HL-60 (cell line): Measurements from ENCODE around the gene OGFOD2.
"Not testable (repeated sequence)": the region's sequence is repeated elsewhere in the genome, so short reads cannot be mapped to it uniquely, and the experiment has no call there.

ENCODE experiments used
- DNase-seq, 2 experiments: peaks; one replicate each; pipeline ENCODE4 v3.0.0-alpha.2; 2010 to 2020; ENCODE audit warnings: low read depth in 1 of 2, low spot score in 1 of 2
- H3K27ac ChIP-seq: fragments of 250-450 bp; sonication (Bioruptor Pico); replicated peaks from 2 replicates; pipeline ENCODE4 v1.5.1; 2020; ENCODE audit warnings: mild to moderate bottlenecking, moderate library complexity
- H3K27me3 ChIP-seq: fragments of 250-450 bp; sonication (Bioruptor Pico); 2 replicates; pipeline ENCODE4 v1.5.1; 2021; ENCODE audit warnings: mild to moderate bottlenecking, moderate library complexity; ENCODE audit not compliant: insufficient read depth, poor library complexity, severe bottlenecking
- H3K4me3 ChIP-seq: replicated peaks from 2 replicates; pipeline ENCODE4 v1.5.1; 2011; ENCODE audit warnings: mild to moderate bottlenecking, control low read depth, low read length; ENCODE audit not compliant: insufficient read depth
- CTCF ChIP-seq: IDR thresholded peaks from one replicate; pipeline ENCODE4 v1.5.1; 2011; ENCODE audit warnings: low read length, control low read depth, inconsistent platforms; ENCODE audit not compliant: insufficient read depth
- GABPA ChIP-seq: IDR thresholded peaks from 2 replicates; pipeline ENCODE4 v1.6.1; 2012; ENCODE audit warnings: low read depth
- POLR2AphosphoS5 ChIP-seq: IDR thresholded peaks from 2 replicates; pipeline ENCODE4 v1.6.1; 2012; ENCODE audit warnings: low read depth
- SPI1 ChIP-seq: IDR thresholded peaks from 2 replicates; pipeline ENCODE4 v1.6.1; 2012; ENCODE audit warnings: low read depth, mild to moderate bottlenecking, borderline replicate concordance
- TF ChIP-seq, protein P1 (sequence below): IDR thresholded peaks from 2 replicates; pipeline ENCODE4 v1.6.1; 2012; ENCODE audit warnings: low read depth; ENCODE audit not compliant: insufficient replicate concordance

Gene OGFOD2

DNA sequence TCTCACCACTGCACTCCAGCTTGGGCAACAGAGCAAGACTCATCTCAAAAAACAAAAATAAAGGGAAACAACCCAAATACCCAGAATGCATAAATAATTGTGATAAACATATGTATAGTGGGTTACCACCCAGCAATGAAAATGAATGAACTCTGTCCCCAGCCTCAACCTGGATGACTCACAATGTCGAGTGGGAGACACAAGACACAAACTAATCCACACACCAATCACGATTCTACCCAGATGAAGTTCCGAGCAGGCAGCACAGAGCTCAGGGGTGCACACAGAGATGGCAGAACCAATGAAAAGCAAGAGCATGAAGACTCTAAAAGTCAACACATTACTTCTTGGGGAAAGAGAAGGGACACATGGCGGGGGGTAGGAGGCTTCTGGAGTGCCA lies 35.9 kb upstream of the OGFOD2 start:
- Histone ChIP-seq H3K4me3 (no peak overlapping the region), H3K27me3 (no peaks in the 10 kb centered on the region), H3K27ac (no peak overlapping the region)
- no peak for DNase-seq
- TF ChIP-seq POLR2AphosphoS5: no peak
- TF ChIP-seq CTCF: no peak
- TF ChIP-seq GABPA: no peak
- TF ChIP-seq SPI1: no peak

- H3K27me3 ChIP-seq, H3K4me3 ChIP-seq, H3K27ac ChIP-seq, DNase-seq: not testable (repeated sequence)
Observed at GRCh38 chr12:122941351-122941750, 33.7 kb upstream of the OGFOD2 start.

DNA sequence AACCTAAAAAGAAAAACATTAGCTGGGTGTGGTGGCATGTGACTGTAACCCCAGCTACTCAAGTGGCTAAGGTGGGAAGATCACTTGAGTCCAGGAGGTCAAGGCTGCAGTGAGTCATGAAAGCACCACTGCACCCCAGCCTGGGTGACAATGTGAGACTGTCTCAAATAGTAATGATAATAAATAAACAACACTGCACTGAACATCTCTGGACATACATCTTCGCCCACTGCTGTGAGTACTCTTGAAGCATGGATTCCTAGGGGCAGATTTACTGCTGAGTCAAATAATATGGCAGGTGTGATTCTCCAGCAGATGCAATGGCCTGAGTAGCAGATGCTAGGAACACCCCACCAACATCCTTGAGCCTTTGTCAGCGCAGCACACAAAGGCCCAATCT lies 32.4 kb upstream of the OGFOD2 start:
- no peak overlapping the region for H3K27ac ChIP-seq
- TF ChIP-seq POLR2AphosphoS5 (no peak), GABPA (no peak), SPI1 (no peak), CTCF (no peak)
- TF ChIP-seq, protein P1, sequence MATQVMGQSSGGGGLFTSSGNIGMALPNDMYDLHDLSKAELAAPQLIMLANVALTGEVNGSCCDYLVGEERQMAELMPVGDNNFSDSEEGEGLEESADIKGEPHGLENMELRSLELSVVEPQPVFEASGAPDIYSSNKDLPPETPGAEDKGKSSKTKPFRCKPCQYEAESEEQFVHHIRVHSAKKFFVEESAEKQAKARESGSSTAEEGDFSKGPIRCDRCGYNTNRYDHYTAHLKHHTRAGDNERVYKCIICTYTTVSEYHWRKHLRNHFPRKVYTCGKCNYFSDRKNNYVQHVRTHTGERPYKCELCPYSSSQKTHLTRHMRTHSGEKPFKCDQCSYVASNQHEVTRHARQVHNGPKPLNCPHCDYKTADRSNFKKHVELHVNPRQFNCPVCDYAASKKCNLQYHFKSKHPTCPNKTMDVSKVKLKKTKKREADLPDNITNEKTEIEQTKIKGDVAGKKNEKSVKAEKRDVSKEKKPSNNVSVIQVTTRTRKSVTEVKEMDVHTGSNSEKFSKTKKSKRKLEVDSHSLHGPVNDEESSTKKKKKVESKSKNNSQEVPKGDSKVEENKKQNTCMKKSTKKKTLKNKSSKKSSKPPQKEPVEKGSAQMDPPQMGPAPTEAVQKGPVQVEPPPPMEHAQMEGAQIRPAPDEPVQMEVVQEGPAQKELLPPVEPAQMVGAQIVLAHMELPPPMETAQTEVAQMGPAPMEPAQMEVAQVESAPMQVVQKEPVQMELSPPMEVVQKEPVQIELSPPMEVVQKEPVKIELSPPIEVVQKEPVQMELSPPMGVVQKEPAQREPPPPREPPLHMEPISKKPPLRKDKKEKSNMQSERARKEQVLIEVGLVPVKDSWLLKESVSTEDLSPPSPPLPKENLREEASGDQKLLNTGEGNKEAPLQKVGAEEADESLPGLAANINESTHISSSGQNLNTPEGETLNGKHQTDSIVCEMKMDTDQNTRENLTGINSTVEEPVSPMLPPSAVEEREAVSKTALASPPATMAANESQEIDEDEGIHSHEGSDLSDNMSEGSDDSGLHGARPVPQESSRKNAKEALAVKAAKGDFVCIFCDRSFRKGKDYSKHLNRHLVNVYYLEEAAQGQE: no peak
- no peak for DNase-seq
- no peaks in the 10 kb centered on the region for H3K27me3 ChIP-seq
- no peak overlapping the region for H3K4me3 ChIP-seq

DNA sequence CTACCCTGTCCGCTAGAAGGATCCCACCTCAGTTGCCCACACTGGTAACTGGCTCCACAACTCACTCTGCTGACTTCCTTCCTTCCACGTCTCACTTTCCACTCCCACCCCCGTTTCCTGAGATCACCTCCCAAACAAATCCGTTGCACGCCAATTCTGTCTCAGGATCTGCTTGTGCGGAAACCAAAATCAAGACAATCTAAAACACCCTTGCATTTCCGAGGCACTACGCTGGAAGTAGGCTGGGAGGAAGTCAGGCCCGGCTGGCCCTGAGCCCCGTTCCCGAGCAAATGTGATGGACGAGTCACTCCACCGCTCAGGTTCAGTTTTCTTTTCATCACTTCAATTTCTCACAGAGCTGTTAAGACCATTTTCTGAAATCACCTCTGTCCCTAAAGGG lies 31.8 kb upstream of the OGFOD2 start:
- DNase-seq: no peak
- Histone ChIP-seq H3K4me3 (no peak overlapping the region), H3K27ac (no peak overlapping the region), H3K27me3 (no peaks in the 10 kb centered on the region)
- TF ChIP-seq POLR2AphosphoS5: no peak
- TF ChIP-seq GABPA: no peak
- TF ChIP-seq SPI1: no peak
- TF ChIP-seq, protein P1: no peak
- no peak for TF ChIP-seq CTCF
